GM12891 (cell line): ENCODE results near the gene CAMTA1.

Source experiments
- DNase-seq: peaks from one replicate; pipeline ENCODE4 v3.0.0; 2011; ENCODE audit warnings: low spot score; ENCODE audit not compliant: insufficient read length
- FAIRE-seq: peaks from 2 replicates; lab custom pipeline; 2011; peaks lifted over from hg19 to GRCh38; lab: Jason Lieb, UNC
- PAX5 ChIP-seq: IDR thresholded peaks from 2 replicates; pipeline ENCODE4 v1.6.1; 2011; ENCODE audit warnings: low read length, moderate library complexity, mild to moderate bottlenecking; ENCODE audit not compliant: insufficient read depth, severe bottlenecking
- POLR2A ChIP-seq: IDR thresholded peaks from 2 replicates; pipeline ENCODE4 v1.6.1; 2011; ENCODE audit warnings: low read depth, low read length, control low read depth
- POLR2AphosphoS5 ChIP-seq: IDR thresholded peaks from 2 replicates; pipeline ENCODE4 v1.6.1; 2011; ENCODE audit warnings: low read depth, low read length, control low read depth
- POU2F2 ChIP-seq: IDR thresholded peaks from 2 replicates; pipeline ENCODE4 v1.6.1; 2011; ENCODE audit warnings: low read depth, mild to moderate bottlenecking, control low read depth, low read length, moderate library complexity
- SPI1 ChIP-seq: IDR thresholded peaks from 2 replicates; pipeline ENCODE4 v1.6.1; 2011; ENCODE audit warnings: low read depth, low read length, control low read depth
- TAF1 ChIP-seq: IDR thresholded peaks from 2 replicates; pipeline ENCODE4 v1.6.1; 2011; ENCODE audit warnings: low read depth, low read length, control low read depth

The CAMTA1 gene

DNA sequence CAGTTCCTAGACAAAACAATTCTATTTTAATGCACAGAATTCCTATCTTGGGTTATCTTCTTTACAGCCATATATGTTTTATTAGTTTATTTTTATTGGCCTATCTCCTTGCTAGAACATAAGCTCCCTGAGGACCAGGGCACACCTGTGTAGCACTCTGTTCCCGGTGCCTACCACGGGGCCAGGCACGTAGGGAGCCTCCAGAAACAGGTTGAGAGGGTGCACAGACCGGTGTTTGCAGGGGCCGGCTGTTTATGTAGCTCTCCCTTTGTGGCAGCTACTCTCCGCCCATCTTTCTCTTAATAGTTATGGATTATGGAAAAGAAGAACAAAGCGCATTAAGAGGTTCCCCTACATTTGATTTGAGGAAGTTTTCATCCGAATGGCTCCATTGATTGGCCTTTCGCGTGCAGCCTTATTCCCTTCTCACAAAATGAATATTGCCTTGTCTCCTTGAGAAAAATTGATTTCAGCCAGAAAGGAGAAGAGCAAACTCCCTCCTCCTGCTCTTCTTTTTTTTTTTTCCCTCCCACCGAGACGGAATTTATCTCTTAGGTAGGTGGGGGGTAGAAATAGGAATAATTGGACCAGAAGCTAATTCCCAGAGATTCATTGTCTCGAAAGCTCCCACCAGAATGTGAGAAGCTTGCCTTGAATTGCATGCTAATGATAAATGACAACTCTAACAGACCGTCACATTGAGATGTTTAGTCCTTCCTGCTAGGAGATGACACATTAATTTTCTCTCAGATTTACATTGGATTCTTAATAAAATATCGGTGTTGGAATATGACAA, 447.4 kb downstream of the CAMTA1 start:
- TF ChIP-seq POU2F2 (no peak), TAF1 (no peak), SPI1 (no peak), POLR2A (no peak), POLR2AphosphoS5 (no peak), PAX5 (no peak)
- no peak for DNase-seq
- no peak for FAIRE-seq

- DNase-seq: no peak
- no peak for FAIRE-seq
These were observed 447.9 kb downstream of the CAMTA1 start for GRCh38 chr1:7233237-7233540.

GRCh38 chr1:7233646-7234470, 448.6 kb downstream of the CAMTA1 start:
- DNase-seq: no peak
- TF ChIP-seq SPI1: no peak
- TF ChIP-seq PAX5: no peak
- no peak for TF ChIP-seq POLR2AphosphoS5
- no peak for TF ChIP-seq POU2F2
- no peak for TF ChIP-seq POLR2A
- no peak for TF ChIP-seq TAF1
- no peak for FAIRE-seq

More at GRCh38 chr1:7233237-7233540, 447.9 kb downstream of the CAMTA1 start:
- TF ChIP-seq POU2F2 (no peak), POLR2AphosphoS5 (no peak), PAX5 (no peak), POLR2A (no peak), TAF1 (no peak), SPI1 (no peak)

GRCh38 chr1:7234471-7234755, 449.2 kb downstream of the CAMTA1 start:
- DNase-seq (no peak), FAIRE-seq (no peak)
- no peak for TF ChIP-seq POLR2A
- TF ChIP-seq POU2F2: no peak
- TF ChIP-seq TAF1: no peak
- TF ChIP-seq SPI1: no peak
- no peak for TF ChIP-seq PAX5
- TF ChIP-seq POLR2AphosphoS5: no peak

GRCh38 chr1:7235871-7236517, 450.7 kb downstream of the CAMTA1 start:
- DNase-seq: no peak
- FAIRE-seq: no peak
- TF ChIP-seq TAF1 (no peak), SPI1 (no peak), POLR2A (no peak), PAX5 (no peak), POU2F2 (no peak), POLR2AphosphoS5 (no peak)

DNA sequence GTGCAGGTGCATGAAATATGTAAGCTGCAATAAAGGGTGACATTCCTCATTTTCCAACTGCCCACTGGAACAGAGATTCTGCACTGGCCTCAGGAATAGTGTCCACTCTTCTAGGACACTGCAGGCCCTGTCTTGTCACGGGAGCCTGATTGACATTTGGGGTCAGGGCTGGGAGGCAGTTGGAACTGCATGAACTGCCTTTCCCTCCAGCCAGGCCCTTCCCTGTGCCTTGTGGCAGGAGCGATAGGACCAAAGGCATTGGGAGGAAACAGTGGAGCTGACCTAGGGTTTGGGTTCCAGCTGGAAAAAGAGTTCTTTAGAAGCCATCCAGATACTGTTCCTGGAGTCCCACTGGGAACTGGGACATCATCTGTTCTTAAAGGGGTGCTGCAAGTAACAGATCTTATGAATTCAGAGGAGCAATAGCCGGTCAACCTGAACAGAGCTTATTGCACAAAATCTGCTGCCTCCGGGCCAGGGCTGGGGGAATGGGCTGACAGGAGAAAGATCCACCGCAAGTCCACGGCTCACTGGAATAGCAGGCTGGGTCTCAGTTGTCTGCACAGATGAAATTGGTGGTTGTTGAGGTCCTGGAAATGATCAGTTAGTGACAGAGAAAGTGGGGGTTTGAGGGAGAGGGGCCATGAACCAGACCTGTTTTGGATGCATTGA, 451.7 kb downstream of the CAMTA1 start:
- FAIRE-seq (no peak), DNase-seq (no peak)

GRCh38 chr1:7247158-7247557, 461.9 kb downstream of the CAMTA1 start:
- DNase-seq (no peak), FAIRE-seq (no peak)
- no peak for TF ChIP-seq TAF1
- no peak for TF ChIP-seq SPI1
- TF ChIP-seq POU2F2: no peak
- no peak for TF ChIP-seq POLR2A
- TF ChIP-seq POLR2AphosphoS5: no peak
- no peak for TF ChIP-seq PAX5

More for the DNA sequence above, 451.7 kb downstream of the CAMTA1 start:
- TF ChIP-seq SPI1 (no peak), TAF1 (no peak), POLR2A (no peak), POU2F2 (no peak), POLR2AphosphoS5 (no peak), PAX5 (no peak)

DNA sequence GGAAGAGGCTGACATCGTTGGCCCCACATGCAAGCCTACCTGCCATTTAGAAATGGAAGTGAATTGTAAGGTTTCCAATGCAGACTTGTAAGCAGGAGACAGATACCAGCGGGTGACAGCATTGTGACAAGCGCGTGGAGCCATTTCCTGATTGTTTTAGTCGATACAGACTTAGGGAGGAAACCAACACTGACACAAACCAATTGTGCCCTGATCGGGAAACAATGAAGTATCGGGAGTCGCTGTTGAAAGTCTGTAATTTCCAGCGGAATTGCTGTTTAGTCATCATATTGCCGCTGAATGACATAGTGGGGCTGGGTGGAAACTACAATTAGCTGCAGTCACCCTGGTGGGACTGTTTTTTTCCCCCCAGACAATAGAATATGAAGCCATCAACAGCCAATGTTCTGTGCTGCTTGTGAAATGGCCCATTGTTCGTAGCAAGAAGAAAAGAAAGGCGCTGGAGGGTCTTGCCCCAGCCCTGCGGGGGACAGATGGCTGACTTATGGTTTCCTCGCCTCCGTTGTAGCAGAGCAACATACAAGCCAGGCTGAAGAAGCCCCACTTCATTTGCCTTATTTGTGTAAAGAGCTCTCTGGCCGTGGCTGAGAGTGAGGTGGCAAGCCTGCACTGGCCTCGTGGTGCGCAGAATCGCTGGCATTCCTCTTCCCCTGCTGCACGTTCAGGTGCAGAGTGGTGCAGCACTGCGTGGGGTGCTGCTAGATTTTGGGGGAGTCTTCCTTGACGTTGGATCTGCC, 462.7 kb downstream of the CAMTA1 start:
- no peak for FAIRE-seq
- TF ChIP-seq POLR2AphosphoS5 (no peak), POLR2A (no peak), POU2F2 (no peak), PAX5 (no peak), TAF1 (no peak), SPI1 (no peak)
- no peak for DNase-seq
